Measurements from ENCODE around the gene MYL5. TPM values are rescaled to one million over a fixed set of nuclear protein-coding genes. Genes with fewer than 3 reads are reported as not detected.

Gene MYL5
- total and polyA plus RNA-seq, 2 of the 13 experiments (the other 11 are each of a cell fraction or from before 2014, with no cell fraction given), result 6.5 to 16.0 TPM

- Histone ChIP-seq H3K9me3 (ENCODE audit: low read length) (no peaks in the 10 kb centered on the region), H2AFZ (ENCODE audit: low read length) (no peak overlapping the region), H3K4me1 (ENCODE audit: insufficient read depth, low read length) (peaks cover 8% of the 10 kb centered on the region), H3K27ac (ENCODE audit: extremely low read length, insufficient read depth, low read length) (no peak overlapping the region), H3K4me3 (replicated peaks in 1 of 3; ENCODE audit: insufficient read depth in 1 of 3, low read depth in 2 of 3, low read length in 3 of 3) (no peak overlapping the region), H3K9ac (ENCODE audit: insufficient read depth, low read depth, low read length) (no peak overlapping the region), H3K36me3 (replicated peaks in 1 of 2; ENCODE audit: control insufficient read depth in 1 of 2, insufficient read depth in 2 of 2, low read length in 2 of 2) (no peaks in the 10 kb centered on the region), H4K20me1 (ENCODE audit: insufficient read depth, low read length) (no peaks in the 10 kb centered on the region), H3K27me3 (ENCODE audit: control insufficient read depth in 1 of 2, insufficient read depth in 2 of 2, low read length in 2 of 2) (peaks cover 13 to 65% of the 10 kb centered on the region in 2 experiments; a peak in 4 of 5 replicates), H3K4me2 (ENCODE audit: low read depth, low read length) (no peak overlapping the region), H3K79me2 (ENCODE audit: insufficient read depth, low read length) (no peaks in the 10 kb centered on the region)
- in situ Hi-C loops (cut with HindIII; ENCODE audit: extremely low pct_ligation_motif_present, low pct_unique_long_range_greater_than_20kb) (no loop called here), intact Hi-C loops (cut with micrococcal nuclease; ENCODE audit: unreplicated experiment) (no loop called here)
- no TSS peak for BruUV-seq (replicated peaks)
- TF ChIP-seq RAD51 (IDR thresholded peaks at IDR 0.05; ENCODE audit: borderline replicate concordance) (no peak), KAT7 (CRISPR knock-in tag; IDR thresholded peaks at IDR 0.05; ENCODE audit: borderline replicate concordance) (no peak), HIC2 (CRISPR knock-in tag; IDR thresholded peaks at IDR 0.05; ENCODE audit: low read depth) (no peak), NAIF1 (CRISPR knock-in tag; IDR thresholded peaks at IDR 0.05; ENCODE audit: borderline replicate concordance) (no peak), RBM39 (IDR thresholded peaks at IDR 0.05; ENCODE audit: low read depth, low read length, poor library complexity, severe bottlenecking) (no peak), KLF15 (CRISPR knock-in tag; IDR thresholded peaks at IDR 0.05; ENCODE audit: borderline replicate concordance) (no peak), ZNF775 (CRISPR knock-in tag; IDR thresholded peaks at IDR 0.05; ENCODE audit: borderline replicate concordance) (no peak), MTA1 (CRISPR knock-in tag; IDR thresholded peaks at IDR 0.05; ENCODE audit: borderline replicate concordance) (no peak), RBFOX2 (IDR thresholded peaks at IDR 0.05; ENCODE audit: low read depth, low read length) (no peak), SIX4 (CRISPR knock-in tag; IDR thresholded peaks at IDR 0.05) (no peak), ZNF326 (CRISPR knock-in tag; IDR thresholded peaks at IDR 0.05; ENCODE audit: borderline replicate concordance) (no peak), FOXK1 (CRISPR knock-in tag; IDR thresholded peaks at IDR 0.05; ENCODE audit: borderline replicate concordance, low read depth) (no peak), ZFP36 (IDR thresholded peaks at IDR 0.05; ENCODE audit: borderline replicate concordance, low read depth, low read length, partially characterized antibody) (no peak), ZFP36L1 (CRISPR knock-in tag; IDR thresholded peaks at IDR 0.05) (no peak)
- TF ChIP-seq, protein P1, sequence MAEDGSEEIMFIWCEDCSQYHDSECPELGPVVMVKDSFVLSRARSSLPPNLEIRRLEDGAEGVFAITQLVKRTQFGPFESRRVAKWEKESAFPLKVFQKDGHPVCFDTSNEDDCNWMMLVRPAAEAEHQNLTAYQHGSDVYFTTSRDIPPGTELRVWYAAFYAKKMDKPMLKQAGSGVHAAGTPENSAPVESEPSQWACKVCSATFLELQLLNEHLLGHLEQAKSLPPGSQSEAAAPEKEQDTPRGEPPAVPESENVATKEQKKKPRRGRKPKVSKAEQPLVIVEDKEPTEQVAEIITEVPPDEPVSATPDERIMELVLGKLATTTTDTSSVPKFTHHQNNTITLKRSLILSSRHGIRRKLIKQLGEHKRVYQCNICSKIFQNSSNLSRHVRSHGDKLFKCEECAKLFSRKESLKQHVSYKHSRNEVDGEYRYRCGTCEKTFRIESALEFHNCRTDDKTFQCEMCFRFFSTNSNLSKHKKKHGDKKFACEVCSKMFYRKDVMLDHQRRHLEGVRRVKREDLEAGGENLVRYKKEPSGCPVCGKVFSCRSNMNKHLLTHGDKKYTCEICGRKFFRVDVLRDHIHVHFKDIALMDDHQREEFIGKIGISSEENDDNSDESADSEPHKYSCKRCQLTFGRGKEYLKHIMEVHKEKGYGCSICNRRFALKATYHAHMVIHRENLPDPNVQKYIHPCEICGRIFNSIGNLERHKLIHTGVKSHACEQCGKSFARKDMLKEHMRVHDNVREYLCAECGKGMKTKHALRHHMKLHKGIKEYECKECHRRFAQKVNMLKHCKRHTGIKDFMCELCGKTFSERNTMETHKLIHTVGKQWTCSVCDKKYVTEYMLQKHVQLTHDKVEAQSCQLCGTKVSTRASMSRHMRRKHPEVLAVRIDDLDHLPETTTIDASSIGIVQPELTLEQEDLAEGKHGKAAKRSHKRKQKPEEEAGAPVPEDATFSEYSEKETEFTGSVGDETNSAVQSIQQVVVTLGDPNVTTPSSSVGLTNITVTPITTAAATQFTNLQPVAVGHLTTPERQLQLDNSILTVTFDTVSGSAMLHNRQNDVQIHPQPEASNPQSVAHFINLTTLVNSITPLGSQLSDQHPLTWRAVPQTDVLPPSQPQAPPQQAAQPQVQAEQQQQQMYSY (CRISPR knock-in tag; IDR thresholded peaks at IDR 0.05), result no peak
- 0% methylated on average over 1 of the region's 16 CpGs for WGBS (ENCODE audit: low lambda C conversion rate)
- FAIRE-seq, result no peak
- ChIA-PET POLR2A (no interaction called here), CTCF (ENCODE audit: low intra/inter-chr PET ratio, low total read pairs) (no interaction called here)
- ATAC-seq, result no peak
- DNase-seq (ENCODE audit: low spot score), result no peak
Observed at GRCh38 chr4:632196-632790, 42.0 kb upstream of the MYL5 start.
